ENCODE data around the gene ABCA13. TPM values are rescaled to one million over a fixed set of nuclear protein-coding genes. Genes with fewer than 3 reads are reported as not detected.
"Not testable (repeated sequence)": the region's sequence is repeated elsewhere in the genome, so short reads cannot be mapped to it uniquely, and the experiment has no call there.

Gene ABCA13
- total and polyA plus RNA-seq, 4 donors: 1.2 to 23.2 (median 3.5) TPM

- no peak for DNase-seq
- Histone ChIP-seq H3K27me3 (ENCODE audit: control insufficient read depth in 3 of 3, insufficient read depth in 3 of 3, low read length in 2 of 3) (no peaks in the 10 kb centered on the region), H3K9me3 (ENCODE audit: control insufficient read depth in 4 of 4, insufficient read depth in 3 of 4, low read length in 3 of 4) (no peaks in the 10 kb centered on the region), H3K4me1 (ENCODE audit: control insufficient read depth in 5 of 5, insufficient read depth in 5 of 5, low read length in 5 of 5) (peaks cover 0 to 3% (median 0%) of the 10 kb centered on the region in 5 donors), H3K36me3 (ENCODE audit: control insufficient read depth in 4 of 4, insufficient read depth in 4 of 4, low read length in 4 of 4) (no peaks in the 10 kb centered on the region), H3K9ac (ENCODE audit: insufficient read depth in 1 of 2, low read length in 2 of 2) (no peak overlapping the region), H3K27ac (ENCODE audit: low read depth in 1 of 2, low read length in 1 of 2) (no peak overlapping the region), H3K4me3 (no peak overlapping the region)
- no peak for ATAC-seq (ENCODE audit: insufficient read depth, low FRiP score)
- WGBS, 2 donors: 55 to 61% methylated on average over 1 of the region's 1 CpG
- no peak for TF ChIP-seq CTCF (IDR thresholded peaks at IDR 0.05; ENCODE audit: control extremely low read depth, extremely low read depth)
Observed at GRCh38 chr7:48141521-48141920, 29.7 kb upstream of the ABCA13 start.

DNA sequence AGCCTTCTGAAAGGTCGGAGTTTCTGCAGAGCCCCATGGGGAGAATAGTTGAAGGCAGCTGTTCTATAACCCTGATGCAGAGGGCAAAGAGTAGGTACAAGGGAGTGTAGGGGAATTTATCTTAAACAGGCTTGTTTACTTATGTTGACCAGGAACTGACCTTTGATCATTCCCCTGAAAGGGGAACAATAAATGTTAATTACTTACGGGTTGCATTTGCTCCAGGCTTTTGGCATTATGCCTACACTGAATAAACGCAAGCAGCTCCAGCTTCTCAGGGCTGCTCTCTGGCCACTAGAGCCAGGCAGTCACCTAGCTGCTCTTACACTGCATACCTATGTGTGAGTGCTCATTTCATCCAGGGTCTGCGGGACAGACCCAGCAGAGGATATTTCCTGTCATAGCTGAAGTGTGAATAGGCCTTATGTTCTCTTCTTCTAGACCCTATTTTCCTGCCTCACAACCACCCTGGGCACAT is 26.9 kb upstream of the ABCA13 start:
- Histone ChIP-seq H3K9me3 (ENCODE audit: control insufficient read depth in 4 of 4, insufficient read depth in 3 of 4, low read length in 3 of 4) (no peaks in the 10 kb centered on the region), H3K27me3 (ENCODE audit: control insufficient read depth in 3 of 3, insufficient read depth in 3 of 3, low read length in 2 of 3) (no peaks in the 10 kb centered on the region), H3K36me3 (ENCODE audit: control insufficient read depth in 4 of 4, insufficient read depth in 4 of 4, low read length in 4 of 4) (no peaks in the 10 kb centered on the region), H3K27ac (ENCODE audit: low read depth in 1 of 2, low read length in 1 of 2) (no peak overlapping the region), H3K9ac (ENCODE audit: insufficient read depth in 1 of 2, low read length in 2 of 2) (no peak overlapping the region), H3K4me1 (ENCODE audit: control insufficient read depth in 5 of 5, insufficient read depth in 5 of 5, low read length in 5 of 5) (peaks cover 0 to 3% (median 0%) of the 10 kb centered on the region in 5 donors), H3K4me3 (no peak overlapping the region)
- peak in 1 of 3 donors; percentile 5 for DNase-seq
- no peak for ATAC-seq (ENCODE audit: insufficient read depth, low FRiP score)
- TF ChIP-seq CTCF (IDR thresholded peaks at IDR 0.05; ENCODE audit: control extremely low read depth, extremely low read depth): no peak
- WGBS, 2 donors: 57 to 73% methylated on average over 4 of the region's 4 CpGs

DNA sequence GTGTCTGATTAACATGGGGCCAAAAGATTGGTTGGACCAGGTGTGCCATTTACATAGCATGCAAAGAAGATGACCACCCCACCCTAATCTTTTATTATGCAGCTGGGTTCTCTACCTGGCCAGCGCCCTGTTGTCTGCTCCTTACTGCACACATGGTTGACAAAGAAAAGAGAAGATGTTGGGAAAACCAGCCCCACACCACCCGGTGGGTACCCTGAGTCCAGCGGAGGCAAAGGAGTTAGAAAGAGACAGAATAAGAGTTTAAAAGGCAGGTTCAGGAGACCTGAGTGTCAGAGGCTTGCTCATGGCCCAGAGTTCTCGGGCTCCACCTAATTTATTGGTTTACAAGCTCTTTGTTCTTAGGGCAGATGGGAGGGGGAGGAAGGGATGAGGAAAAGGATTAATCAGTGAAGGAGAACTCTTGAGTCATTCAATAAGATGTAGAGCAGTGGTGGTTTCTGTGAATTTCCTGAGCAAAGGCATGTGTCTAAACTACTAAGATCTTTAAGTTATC is 24.1 kb upstream of the ABCA13 start:
- TF ChIP-seq CTCF (IDR thresholded peaks at IDR 0.05; ENCODE audit: control extremely low read depth, extremely low read depth): no peak
- Histone ChIP-seq H3K27me3 (ENCODE audit: control insufficient read depth in 3 of 3, insufficient read depth in 3 of 3, low read length in 2 of 3) (no peaks in the 10 kb centered on the region), H3K4me3 (no peak overlapping the region), H3K27ac (ENCODE audit: low read depth in 1 of 2, low read length in 1 of 2) (no peak overlapping the region), H3K36me3 (ENCODE audit: control insufficient read depth in 4 of 4, insufficient read depth in 4 of 4, low read length in 4 of 4) (no peaks in the 10 kb centered on the region), H3K9me3 (ENCODE audit: control insufficient read depth in 4 of 4, insufficient read depth in 3 of 4, low read length in 3 of 4) (peaks cover 0 to 5% (median 0%) of the 10 kb centered on the region in 4 donors), H3K9ac (ENCODE audit: insufficient read depth in 1 of 2, low read length in 2 of 2) (no peak overlapping the region), H3K4me1 (ENCODE audit: control insufficient read depth in 5 of 5, insufficient read depth in 5 of 5, low read length in 5 of 5) (no peaks in the 10 kb centered on the region)
- DNase-seq (no peak), ATAC-seq (ENCODE audit: insufficient read depth, low FRiP score) (no peak)
- whole genome bisulfite sequencing, 2 donors: 87 to 94% methylated on average over 4 of the region's 4 CpGs

- H3K36me3 ChIP-seq (ENCODE audit: control insufficient read depth in 4 of 4, insufficient read depth in 4 of 4, low read length in 4 of 4); H3K9me3 ChIP-seq (ENCODE audit: control insufficient read depth in 4 of 4, insufficient read depth in 3 of 4, low read length in 3 of 4); H3K4me3 ChIP-seq; DNase-seq; H3K27ac ChIP-seq (ENCODE audit: low read depth in 1 of 2, low read length in 1 of 2); H3K27me3 ChIP-seq (ENCODE audit: control insufficient read depth in 3 of 3, insufficient read depth in 3 of 3, low read length in 2 of 3); H3K9ac ChIP-seq (ENCODE audit: insufficient read depth in 1 of 2, low read length in 2 of 2); H3K4me1 ChIP-seq (ENCODE audit: control insufficient read depth in 5 of 5, insufficient read depth in 5 of 5, low read length in 5 of 5); ATAC-seq (ENCODE audit: insufficient read depth, low FRiP score): not testable (repeated sequence)
- WGBS, 2 donors: 65 to 82% methylated on average over 7 of the region's 7 CpGs
Observed at GRCh38 chr7:48147690-48148089, 23.6 kb upstream of the ABCA13 start.

Data from lung (tissue), 12 donors.